ENCODE data around the gene TEX12.

Gene TEX12

DNA sequence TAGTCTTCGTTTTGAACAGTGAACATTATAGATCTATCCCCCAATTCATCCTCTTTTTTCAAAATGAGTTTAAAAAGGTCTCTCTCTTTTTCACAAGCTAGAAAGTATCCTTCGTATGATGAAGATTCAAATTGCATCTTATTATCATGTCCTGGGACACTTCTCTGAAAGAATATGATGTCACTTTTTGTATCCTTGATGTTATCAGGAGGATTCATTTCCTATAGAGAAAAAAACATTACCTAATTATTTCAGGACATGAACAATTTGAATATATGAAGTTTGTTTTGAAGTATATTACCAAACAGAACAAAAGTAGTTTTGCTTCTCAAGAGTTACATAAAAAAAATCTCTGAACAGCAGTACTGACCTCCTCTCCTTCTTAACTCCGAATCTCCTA, 23.6 kb upstream of the TEX12 start:
- no peaks in the 10 kb centered on the region for H3K79me2 ChIP-seq (ENCODE audit: insufficient read depth, low read length)
- no peaks in the 10 kb centered on the region for H3K27me3 ChIP-seq (ENCODE audit: low read length)
- no peaks in the 10 kb centered on the region for H3F3A ChIP-seq (ENCODE audit: insufficient read depth)
- H3K9me2 ChIP-seq (replicated peaks; ENCODE audit: insufficient read depth, low read length), result no peaks in the 10 kb centered on the region
- H3K4me3 ChIP-seq (ENCODE audit: insufficient read depth, low read length, poor library complexity, severe bottlenecking), result no peak overlapping the region
- no peaks in the 10 kb centered on the region for H4K20me1 ChIP-seq (ENCODE audit: low read depth, low read length)
- H3K9me3 ChIP-seq (ENCODE audit: insufficient read depth, low read length), result no peaks in the 10 kb centered on the region
- no peak overlapping the region for H3K27ac ChIP-seq (ENCODE audit: low read depth, low read length)
- no peaks in the 10 kb centered on the region for H3K36me3 ChIP-seq (ENCODE audit: low read length)
- no peak overlapping the region for H3K4me2 ChIP-seq (ENCODE audit: low read depth, low read length, poor library complexity, severe bottlenecking)
- TF ChIP-seq, protein P1, sequence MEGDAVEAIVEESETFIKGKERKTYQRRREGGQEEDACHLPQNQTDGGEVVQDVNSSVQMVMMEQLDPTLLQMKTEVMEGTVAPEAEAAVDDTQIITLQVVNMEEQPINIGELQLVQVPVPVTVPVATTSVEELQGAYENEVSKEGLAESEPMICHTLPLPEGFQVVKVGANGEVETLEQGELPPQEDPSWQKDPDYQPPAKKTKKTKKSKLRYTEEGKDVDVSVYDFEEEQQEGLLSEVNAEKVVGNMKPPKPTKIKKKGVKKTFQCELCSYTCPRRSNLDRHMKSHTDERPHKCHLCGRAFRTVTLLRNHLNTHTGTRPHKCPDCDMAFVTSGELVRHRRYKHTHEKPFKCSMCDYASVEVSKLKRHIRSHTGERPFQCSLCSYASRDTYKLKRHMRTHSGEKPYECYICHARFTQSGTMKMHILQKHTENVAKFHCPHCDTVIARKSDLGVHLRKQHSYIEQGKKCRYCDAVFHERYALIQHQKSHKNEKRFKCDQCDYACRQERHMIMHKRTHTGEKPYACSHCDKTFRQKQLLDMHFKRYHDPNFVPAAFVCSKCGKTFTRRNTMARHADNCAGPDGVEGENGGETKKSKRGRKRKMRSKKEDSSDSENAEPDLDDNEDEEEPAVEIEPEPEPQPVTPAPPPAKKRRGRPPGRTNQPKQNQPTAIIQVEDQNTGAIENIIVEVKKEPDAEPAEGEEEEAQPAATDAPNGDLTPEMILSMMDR (IDR thresholded peaks at IDR 0.05; ENCODE audit: insufficient read depth, low read length, poor library complexity, severe bottlenecking), result no peak
- no peak for TF ChIP-seq EZH2phosphoT487 (conservative IDR thresholded peaks at IDR 0.05; ENCODE audit: low read length)
- no peak overlapping the region for H2AFZ ChIP-seq (ENCODE audit: low read depth, low read length, severe bottlenecking)
- H3K9ac ChIP-seq (ENCODE audit: low read length), result no peak overlapping the region

DNA sequence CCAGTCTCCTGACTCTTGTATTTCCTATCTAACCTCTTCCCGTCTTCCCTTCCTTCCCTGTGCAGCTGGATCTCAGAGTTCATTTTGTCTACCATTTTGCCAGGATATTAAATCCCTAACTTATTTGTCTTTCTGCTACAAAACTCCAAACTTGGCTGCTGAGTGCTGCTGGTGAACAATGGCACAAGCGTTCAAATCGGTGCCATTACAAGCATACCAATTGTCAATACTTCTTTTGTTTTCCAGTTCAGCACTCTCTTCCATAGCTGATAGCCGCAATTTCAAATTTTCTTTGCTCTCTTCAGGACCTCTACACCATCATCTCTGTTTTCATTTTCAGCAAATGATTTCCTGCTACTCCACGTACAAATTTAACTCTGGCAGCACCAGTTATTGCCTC, 16.7 kb upstream of the TEX12 start:
- H3K79me2 ChIP-seq (ENCODE audit: insufficient read depth, low read length), result no peaks in the 10 kb centered on the region
- no peaks in the 10 kb centered on the region for H3K27me3 ChIP-seq (ENCODE audit: low read length)
- H3K36me3 ChIP-seq (ENCODE audit: low read length), result no peaks in the 10 kb centered on the region
- H3K27ac ChIP-seq (ENCODE audit: low read depth, low read length), result no peak overlapping the region
- H3K9me3 ChIP-seq (ENCODE audit: insufficient read depth, low read length), result no peaks in the 10 kb centered on the region
- no peaks in the 10 kb centered on the region for H3F3A ChIP-seq (ENCODE audit: insufficient read depth)
- H3K4me3 ChIP-seq (ENCODE audit: insufficient read depth, low read length, poor library complexity, severe bottlenecking), result no peak overlapping the region
- H2AFZ ChIP-seq (ENCODE audit: low read depth, low read length, severe bottlenecking), result no peak overlapping the region
- H3K9me2 ChIP-seq (replicated peaks; ENCODE audit: insufficient read depth, low read length), result no peaks in the 10 kb centered on the region
- H4K20me1 ChIP-seq (ENCODE audit: low read depth, low read length), result no peaks in the 10 kb centered on the region
- H3K9ac ChIP-seq (ENCODE audit: low read length), result no peak overlapping the region
- TF ChIP-seq EZH2phosphoT487 (conservative IDR thresholded peaks at IDR 0.05; ENCODE audit: low read length), result no peak
- TF ChIP-seq, protein P1 (IDR thresholded peaks at IDR 0.05; ENCODE audit: insufficient read depth, low read length, poor library complexity, severe bottlenecking), result no peak
- no peak overlapping the region for H3K4me2 ChIP-seq (ENCODE audit: low read depth, low read length, poor library complexity, severe bottlenecking)

DNA sequence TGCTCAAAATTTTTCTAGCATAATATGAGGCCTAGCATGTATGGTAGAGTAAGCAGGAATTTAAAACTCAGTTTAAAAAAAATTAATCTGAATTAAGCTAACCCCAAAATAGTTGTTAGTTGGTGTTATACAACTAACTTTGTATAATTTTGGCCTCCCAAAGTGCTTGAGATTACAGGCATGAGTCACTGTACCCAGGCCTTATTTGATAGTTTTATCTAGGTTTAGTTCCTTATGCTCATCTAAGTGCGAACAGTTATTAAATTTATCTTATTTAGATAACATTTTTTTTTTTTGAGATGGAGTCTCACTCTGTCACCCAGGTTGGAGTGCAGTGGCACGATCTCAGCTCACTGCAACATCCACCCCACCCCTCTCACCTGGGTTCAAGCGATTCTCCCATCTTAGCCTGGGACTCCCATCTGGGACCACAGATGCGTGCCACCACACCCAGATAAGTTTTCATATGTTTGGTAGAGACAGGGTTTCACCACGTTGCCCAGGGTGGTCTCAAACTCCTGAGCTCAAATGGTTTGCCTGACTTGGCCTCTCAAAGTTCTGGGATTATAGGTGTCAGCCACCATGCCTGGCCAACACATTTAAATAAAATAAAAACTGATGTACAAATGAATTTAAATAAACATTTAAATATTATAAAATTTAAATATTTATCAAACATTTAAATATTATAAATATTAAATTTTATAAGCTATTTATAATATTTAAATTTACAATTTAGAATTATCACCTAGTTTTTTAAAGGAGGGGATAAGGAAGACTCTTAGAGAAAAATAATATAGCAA, 10.8 kb upstream of the TEX12 start:
- Histone ChIP-seq H3K9me3 (ENCODE audit: insufficient read depth, low read length) (no peaks in the 10 kb centered on the region), H3K27me3 (ENCODE audit: low read length) (no peaks in the 10 kb centered on the region), H3K27ac (ENCODE audit: low read depth, low read length) (no peak overlapping the region), H3K36me3 (ENCODE audit: low read length) (no peaks in the 10 kb centered on the region), H3K4me3 (ENCODE audit: insufficient read depth, low read length, poor library complexity, severe bottlenecking) (no peak overlapping the region), H4K20me1 (ENCODE audit: low read depth, low read length) (no peaks in the 10 kb centered on the region), H3F3A (ENCODE audit: insufficient read depth) (no peaks in the 10 kb centered on the region), H3K9ac (ENCODE audit: low read length) (no peak overlapping the region), H3K9me2 (replicated peaks; ENCODE audit: insufficient read depth, low read length) (no peaks in the 10 kb centered on the region), H3K79me2 (ENCODE audit: insufficient read depth, low read length) (no peaks in the 10 kb centered on the region), H2AFZ (ENCODE audit: low read depth, low read length, severe bottlenecking) (no peak overlapping the region), H3K4me2 (ENCODE audit: low read depth, low read length, poor library complexity, severe bottlenecking) (no peak overlapping the region)
- no peak for TF ChIP-seq EZH2phosphoT487 (conservative IDR thresholded peaks at IDR 0.05; ENCODE audit: low read length)
- TF ChIP-seq, protein P1 (IDR thresholded peaks at IDR 0.05; ENCODE audit: insufficient read depth, low read length, poor library complexity, severe bottlenecking), result no peak

Data from SU-DHL-6 (cell line).